ENCODE results near the gene COX7B2.

Gene COX7B2, protein sequence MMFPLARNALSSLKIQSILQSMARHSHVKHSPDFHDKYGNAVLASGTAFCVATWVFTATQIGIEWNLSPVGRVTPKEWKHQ

DNA sequence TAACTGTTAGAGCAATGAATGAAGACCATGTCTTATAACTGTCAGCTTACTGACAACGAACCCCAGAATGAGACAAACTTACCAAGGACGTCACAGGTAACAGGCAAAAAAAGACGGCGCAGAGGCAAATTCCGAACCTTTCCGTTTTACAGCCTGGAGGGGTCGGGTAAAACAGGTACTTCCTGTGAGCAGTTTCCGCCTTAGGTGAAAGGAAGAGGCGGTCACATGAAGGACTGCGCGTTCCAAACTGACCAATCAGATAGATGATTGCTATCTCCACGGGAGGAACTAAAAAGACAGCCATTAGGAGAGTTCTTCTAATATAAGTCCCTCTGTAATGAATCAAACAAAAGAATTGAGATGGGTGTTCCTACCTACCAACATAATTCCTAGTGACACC, at the start of gene COX7B2:
Gene COX7B2 (minus strand): TSS at position 168 of the 400 bp plus-strand sequence. CDS start 174,053 bp downstream, outside the sequence.
- Mint-ChIP-seq H3K27ac (no peak within 1 kb of the TSS), H3K36me3 (ENCODE audit: low read depth) (no peaks in the 10 kb centered on the region), H3K27me3 (no peaks in the 10 kb centered on the region), H3K9me3 (no peaks in the 10 kb centered on the region), H3K4me1 (ENCODE audit: low read depth) (no peaks in the 10 kb centered on the region), H3K4me3 (no peak within 1 kb of the TSS)
- no peak for DNase-seq

DNA sequence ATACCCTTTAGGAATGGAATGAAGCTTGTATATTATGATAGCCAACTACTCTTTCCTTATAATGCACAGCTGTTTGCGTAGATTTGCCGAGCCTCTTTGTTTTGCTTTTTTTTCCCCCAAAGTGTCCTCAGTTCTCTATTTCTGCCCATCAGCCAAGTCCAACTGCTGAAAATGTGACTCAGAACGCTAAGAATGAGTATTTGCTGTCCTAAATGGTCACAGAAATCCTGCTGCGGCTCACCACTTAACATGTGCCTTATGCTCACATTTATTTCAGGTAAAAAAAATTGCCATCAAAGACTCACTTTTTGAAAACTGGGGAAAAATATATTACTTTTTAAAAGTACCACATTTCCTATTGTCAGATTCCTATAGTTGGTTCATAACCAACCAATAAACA, 47.4 kb upstream of the COX7B2 start:
- no peak overlapping the region for H3K4me3 Mint-ChIP-seq
- peaks cover 14% of the 10 kb centered on the region for H3K27me3 Mint-ChIP-seq
- no peak for DNase-seq
- H3K27ac Mint-ChIP-seq: no peak overlapping the region
- no peaks in the 10 kb centered on the region for H3K36me3 Mint-ChIP-seq (ENCODE audit: low read depth)
- H3K4me1 Mint-ChIP-seq (ENCODE audit: low read depth): no peaks in the 10 kb centered on the region
- H3K9me3 Mint-ChIP-seq: no peaks in the 10 kb centered on the region

DNA sequence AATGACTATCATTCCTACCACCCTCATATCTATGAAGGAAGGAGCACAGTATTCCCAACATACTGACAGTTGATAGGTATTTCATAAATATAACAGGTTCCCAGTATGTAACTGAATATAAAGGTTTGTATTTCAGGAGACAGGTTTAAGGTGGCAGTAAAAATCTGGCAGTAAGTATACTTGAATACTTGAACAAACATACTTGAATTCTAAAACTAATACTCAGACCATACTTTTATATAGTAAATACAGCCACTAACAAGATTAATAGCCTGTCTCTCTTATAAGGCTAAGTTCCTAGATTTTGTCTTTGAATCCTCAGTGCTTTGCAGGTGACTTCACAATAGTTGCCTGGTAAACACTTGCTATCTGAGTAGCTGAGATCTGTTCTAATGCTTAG, 46.6 kb upstream of the COX7B2 start:
- no peaks in the 10 kb centered on the region for H3K9me3 Mint-ChIP-seq
- H3K36me3 Mint-ChIP-seq (ENCODE audit: low read depth): no peaks in the 10 kb centered on the region
- H3K4me3 Mint-ChIP-seq: no peak overlapping the region
- H3K4me1 Mint-ChIP-seq (ENCODE audit: low read depth): no peaks in the 10 kb centered on the region
- no peak for DNase-seq
- H3K27ac Mint-ChIP-seq: no peak overlapping the region
- H3K27me3 Mint-ChIP-seq: peaks cover 11% of the 10 kb centered on the region

GRCh38 chr4:46954643-46955042, 45.6 kb upstream of the COX7B2 start:
- Mint-ChIP-seq H3K4me1 (ENCODE audit: low read depth) (no peaks in the 10 kb centered on the region), H3K36me3 (ENCODE audit: low read depth) (no peaks in the 10 kb centered on the region), H3K27me3 (peaks cover 11% of the 10 kb centered on the region), H3K9me3 (no peaks in the 10 kb centered on the region), H3K27ac (no peak overlapping the region), H3K4me3 (no peak overlapping the region)
- no peak for DNase-seq

DNA sequence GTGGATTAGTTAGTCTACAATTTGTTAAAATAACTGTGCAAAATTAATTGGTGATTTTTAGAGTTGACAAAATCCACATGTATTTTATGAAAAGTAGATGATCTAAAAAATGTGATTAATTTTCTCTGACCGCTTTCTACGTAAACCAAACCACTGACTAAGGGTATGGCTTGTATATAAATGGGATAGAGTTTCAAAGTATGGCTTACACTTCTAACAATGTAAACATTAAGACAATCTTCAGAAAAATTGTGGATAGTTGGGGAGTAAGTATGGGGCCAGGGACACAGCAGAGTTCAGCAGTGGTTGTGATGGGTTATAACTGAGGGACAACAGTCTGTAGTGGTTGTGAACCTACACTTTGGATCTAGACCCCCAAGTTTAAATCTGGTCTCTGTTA, 44.5 kb upstream of the COX7B2 start:
- DNase-seq: no peak
- Mint-ChIP-seq H3K4me3 (no peak overlapping the region), H3K27ac (no peak overlapping the region), H3K4me1 (ENCODE audit: low read depth) (no peaks in the 10 kb centered on the region), H3K9me3 (no peaks in the 10 kb centered on the region), H3K27me3 (peaks cover 10% of the 10 kb centered on the region), H3K36me3 (ENCODE audit: low read depth) (no peaks in the 10 kb centered on the region)

DNA sequence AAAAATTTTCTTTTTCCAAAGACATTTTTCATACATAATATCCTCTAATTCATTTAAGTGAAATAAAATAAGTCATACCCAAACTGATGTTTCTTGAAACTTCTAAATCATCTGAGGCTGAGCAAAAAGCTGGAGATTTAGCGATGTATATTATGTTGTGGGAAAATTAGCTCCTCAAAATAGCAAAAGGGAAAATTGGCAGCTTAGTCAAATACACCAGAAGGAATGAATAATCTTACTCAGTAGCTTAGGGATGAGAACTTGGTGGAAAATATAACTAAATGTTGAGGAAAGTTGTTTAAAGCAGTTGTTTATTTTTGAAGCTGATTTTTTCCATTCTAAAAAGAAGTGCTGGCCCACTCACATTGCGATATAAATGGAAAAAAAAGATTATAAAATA, 43.4 kb upstream of the COX7B2 start:
- no peaks in the 10 kb centered on the region for H3K9me3 Mint-ChIP-seq
- no peak overlapping the region for H3K4me3 Mint-ChIP-seq
- peaks cover 9% of the 10 kb centered on the region for H3K27me3 Mint-ChIP-seq
- no peaks in the 10 kb centered on the region for H3K4me1 Mint-ChIP-seq (ENCODE audit: low read depth)
- H3K27ac Mint-ChIP-seq: no peak overlapping the region
- no peaks in the 10 kb centered on the region for H3K36me3 Mint-ChIP-seq (ENCODE audit: low read depth)
- DNase-seq: no peak

GRCh38 chr4:46950826-46951225, 41.8 kb upstream of the COX7B2 start:
- H3K27me3 Mint-ChIP-seq: peaks cover 11% of the 10 kb centered on the region
- H3K4me3 Mint-ChIP-seq: no peak overlapping the region
- H3K36me3 Mint-ChIP-seq (ENCODE audit: low read depth): no peaks in the 10 kb centered on the region
- DNase-seq: no peak
- no peak overlapping the region for H3K27ac Mint-ChIP-seq
- no peaks in the 10 kb centered on the region for H3K9me3 Mint-ChIP-seq
- no peaks in the 10 kb centered on the region for H3K4me1 Mint-ChIP-seq (ENCODE audit: low read depth)

GRCh38 chr4:46949822-46950221, 40.8 kb upstream of the COX7B2 start:
- no peaks in the 10 kb centered on the region for H3K9me3 Mint-ChIP-seq
- no peaks in the 10 kb centered on the region for H3K36me3 Mint-ChIP-seq (ENCODE audit: low read depth)
- DNase-seq: no peak
- H3K27ac Mint-ChIP-seq: no peak overlapping the region
- H3K4me3 Mint-ChIP-seq: no peak overlapping the region
- no peaks in the 10 kb centered on the region for H3K4me1 Mint-ChIP-seq (ENCODE audit: low read depth)
- H3K27me3 Mint-ChIP-seq: peaks cover 11% of the 10 kb centered on the region

DNA sequence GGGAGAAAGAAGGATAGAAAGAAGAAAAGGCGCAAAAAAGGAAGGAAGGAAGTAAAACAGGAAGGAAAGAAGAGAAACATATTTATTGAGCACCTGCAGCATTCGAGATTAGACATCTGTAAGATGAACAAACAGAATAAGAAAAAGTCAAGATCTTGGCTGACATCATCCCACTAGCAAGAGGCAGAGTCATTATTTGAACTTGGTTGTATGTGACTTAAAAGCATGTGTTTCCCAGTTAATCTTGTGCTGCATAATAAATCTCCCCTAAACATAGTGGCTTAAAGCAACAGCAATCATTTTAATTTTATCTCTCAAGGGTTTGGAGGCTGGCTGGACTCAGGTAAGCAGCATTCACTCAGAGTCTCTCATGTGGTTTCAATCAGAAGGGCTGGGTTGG, 38.5 kb upstream of the COX7B2 start:
- H3K36me3 Mint-ChIP-seq (ENCODE audit: low read depth): no peaks in the 10 kb centered on the region
- no peaks in the 10 kb centered on the region for H3K9me3 Mint-ChIP-seq
- no peak for DNase-seq
- H3K4me3 Mint-ChIP-seq: no peak overlapping the region
- H3K27ac Mint-ChIP-seq: no peak overlapping the region
- peaks cover 3% of the 10 kb centered on the region for H3K27me3 Mint-ChIP-seq
- no peaks in the 10 kb centered on the region for H3K4me1 Mint-ChIP-seq (ENCODE audit: low read depth)

DNA sequence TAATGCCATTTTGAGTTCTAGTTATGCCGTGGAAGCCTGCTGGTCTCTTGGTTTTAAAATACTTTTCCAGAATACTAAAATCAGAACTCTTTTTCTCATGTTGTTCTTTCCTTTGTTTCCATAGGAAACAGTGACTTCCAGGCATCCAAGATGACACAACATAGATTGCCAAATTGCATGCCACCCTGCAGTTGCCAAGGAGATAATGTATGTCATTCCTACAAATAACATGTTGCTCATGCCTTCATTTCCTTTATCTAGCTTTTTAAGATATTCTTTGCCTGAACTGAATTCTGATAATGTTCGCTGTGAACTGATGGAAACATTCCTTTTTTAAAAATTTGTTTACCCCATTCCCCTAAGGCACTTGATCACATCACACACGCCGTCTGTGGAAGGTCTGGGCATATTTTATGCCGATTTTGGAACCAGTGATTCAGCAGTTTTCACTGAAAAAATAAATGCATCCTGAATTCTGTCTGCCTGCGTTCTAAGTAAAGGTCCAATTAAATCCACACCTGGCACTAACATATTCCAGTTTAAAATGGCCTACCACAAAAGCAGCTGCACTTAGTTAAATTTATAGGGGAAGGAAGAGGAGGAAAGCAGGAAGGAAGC, 38.0 kb upstream of the COX7B2 start:
- Mint-ChIP-seq H3K27ac (no peak overlapping the region), H3K4me3 (no peak overlapping the region), H3K36me3 (ENCODE audit: low read depth) (no peaks in the 10 kb centered on the region), H3K4me1 (ENCODE audit: low read depth) (no peaks in the 10 kb centered on the region), H3K27me3 (peaks cover 3% of the 10 kb centered on the region), H3K9me3 (no peaks in the 10 kb centered on the region)
- DNase-seq: no peak

DNA sequence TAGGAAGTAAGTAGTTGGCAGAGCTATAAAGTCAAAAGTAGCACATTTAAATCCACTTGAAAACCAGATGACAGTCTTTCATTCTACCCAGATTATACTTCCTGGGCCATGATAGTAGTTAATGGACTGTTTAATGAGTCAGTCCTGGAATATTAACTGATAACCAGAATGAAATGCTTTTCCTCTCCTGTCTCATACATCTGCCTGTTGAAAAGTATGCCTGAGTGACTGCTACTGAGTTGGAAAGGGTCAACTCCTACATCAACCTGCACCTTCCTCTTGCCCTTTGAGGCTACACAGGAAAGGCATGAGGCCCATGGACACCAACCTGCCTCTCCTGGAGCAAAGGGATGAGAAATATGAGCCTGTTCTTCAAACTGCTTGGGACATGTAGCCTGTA, 36.0 kb upstream of the COX7B2 start:
- Mint-ChIP-seq H3K27ac (no peak overlapping the region), H3K27me3 (peaks cover 3% of the 10 kb centered on the region)

DNA sequence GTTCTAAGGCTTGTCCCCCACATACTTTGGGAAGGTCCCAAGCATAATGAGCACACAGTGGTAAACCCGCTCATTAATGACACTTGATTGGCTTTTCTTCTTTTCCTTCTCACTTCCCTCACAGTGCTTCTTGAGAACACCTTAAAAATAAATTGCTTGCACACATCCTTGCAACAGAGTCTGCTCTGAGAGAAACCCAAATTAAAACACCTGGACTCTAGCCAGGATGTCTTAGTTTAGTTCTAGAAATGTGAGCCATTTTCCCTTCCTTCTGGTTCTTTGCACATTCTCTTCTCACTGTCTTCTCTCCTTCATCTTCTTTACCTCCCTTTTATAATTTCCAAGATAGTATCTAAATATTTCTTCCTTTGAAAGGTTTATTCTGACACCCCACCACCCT, 35.3 kb upstream of the COX7B2 start:
- Mint-ChIP-seq H3K9me3 (no peaks in the 10 kb centered on the region), H3K4me3 (no peak overlapping the region), H3K27ac (no peak overlapping the region), H3K27me3 (peaks cover 3% of the 10 kb centered on the region), H3K4me1 (ENCODE audit: low read depth) (no peaks in the 10 kb centered on the region), H3K36me3 (ENCODE audit: low read depth) (no peaks in the 10 kb centered on the region)
- DNase-seq: no peak

More for the DNA sequence above, 36.0 kb upstream of the COX7B2 start:
- H3K4me3 Mint-ChIP-seq: no peak overlapping the region
- H3K4me1 Mint-ChIP-seq (ENCODE audit: low read depth): no peaks in the 10 kb centered on the region
- H3K36me3 Mint-ChIP-seq (ENCODE audit: low read depth): no peaks in the 10 kb centered on the region
- H3K9me3 Mint-ChIP-seq: no peaks in the 10 kb centered on the region
- DNase-seq: no peak

DNA sequence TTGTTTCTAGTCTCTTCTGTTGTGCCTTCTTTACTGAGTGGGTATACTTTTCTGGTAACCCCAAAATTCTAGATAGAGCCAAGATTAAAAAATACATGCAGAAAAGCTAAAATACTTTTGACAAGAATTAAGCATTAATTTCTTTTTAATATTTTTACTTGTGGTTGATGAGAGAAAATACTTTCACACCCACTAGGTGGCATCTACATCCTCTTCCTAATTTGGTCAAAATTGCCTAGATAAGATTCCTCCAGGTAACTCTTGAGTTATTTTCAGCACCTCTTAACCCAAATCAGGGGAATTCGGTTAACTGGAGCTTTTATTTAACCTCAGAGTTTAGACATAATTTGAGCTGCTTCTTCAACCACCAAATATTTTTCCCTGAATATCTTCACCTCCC, 28.4 kb upstream of the COX7B2 start:
- no peak overlapping the region for H3K27ac Mint-ChIP-seq
- no peaks in the 10 kb centered on the region for H3K4me1 Mint-ChIP-seq (ENCODE audit: low read depth)
- peaks cover 2% of the 10 kb centered on the region for H3K27me3 Mint-ChIP-seq
- no peaks in the 10 kb centered on the region for H3K9me3 Mint-ChIP-seq
- no peaks in the 10 kb centered on the region for H3K36me3 Mint-ChIP-seq (ENCODE audit: low read depth)
- no peak overlapping the region for H3K4me3 Mint-ChIP-seq
- DNase-seq: no peak

DNA sequence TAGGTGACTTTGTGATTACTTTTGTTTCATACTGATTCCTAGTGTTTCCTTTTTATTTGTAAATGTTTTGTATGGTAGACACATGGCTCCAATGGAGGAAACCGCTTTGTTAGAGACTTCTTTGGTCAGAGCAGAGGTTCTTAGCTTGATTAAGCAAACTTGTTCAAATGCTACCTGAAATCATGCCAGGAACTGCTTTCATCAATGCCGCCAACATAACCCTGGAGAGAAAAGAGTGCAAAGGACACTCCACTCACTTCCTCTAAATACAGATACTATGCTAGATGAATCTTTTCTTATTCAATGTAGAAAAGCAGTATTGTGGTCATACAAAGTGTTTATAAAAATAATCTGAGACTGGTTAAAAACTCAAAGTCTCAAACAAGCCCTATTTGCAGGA, 25.7 kb upstream of the COX7B2 start:
- Mint-ChIP-seq H3K27me3 (peaks cover 2% of the 10 kb centered on the region), H3K4me3 (no peak overlapping the region), H3K4me1 (ENCODE audit: low read depth) (no peaks in the 10 kb centered on the region), H3K36me3 (ENCODE audit: low read depth) (no peaks in the 10 kb centered on the region), H3K9me3 (no peaks in the 10 kb centered on the region), H3K27ac (no peak overlapping the region)
- no peak for DNase-seq

GRCh38 chr4:46933686-46934085, 24.6 kb upstream of the COX7B2 start:
- Mint-ChIP-seq H3K36me3 (ENCODE audit: low read depth) (no peaks in the 10 kb centered on the region), H3K9me3 (no peaks in the 10 kb centered on the region), H3K4me3 (no peak overlapping the region), H3K27me3 (peaks cover under 1% of the 10 kb centered on the region), H3K27ac (no peak overlapping the region), H3K4me1 (ENCODE audit: low read depth) (no peaks in the 10 kb centered on the region)
- DNase-seq: no peak

GRCh38 chr4:46931981-46932380, 22.9 kb upstream of the COX7B2 start:
- Mint-ChIP-seq H3K9me3 (no peaks in the 10 kb centered on the region), H3K4me3 (no peak overlapping the region), H3K4me1 (ENCODE audit: low read depth) (no peaks in the 10 kb centered on the region), H3K27me3 (peaks cover 10% of the 10 kb centered on the region), H3K27ac (no peak overlapping the region), H3K36me3 (ENCODE audit: low read depth) (no peaks in the 10 kb centered on the region)
- no peak for DNase-seq

Measured in activated T-cell treated with anti-CD3 and anti-CD28 coated beads, Interleukin-2, amount 50 U/mL, for 24 hours (primary cell).